Stimulated activated CD8-positive, alpha-beta memory T cell treated with anti-CD3 and anti-CD28 coated beads, Interleukin-7, amount 100 ng/mL, for 4 hours (primary cell): ENCODE measurements around the gene ODF2.
A peak's percentile ranks its signal among the peaks of the same experiment; 100 is the strongest.

Experiments
- DNase-seq, 2 donors: peaks; one replicate each; pipeline ENCODE4 v3.0.0-alpha.2; 2020; ENCODE audit warnings: low read depth in 2 of 2

ODF2 gene

GRCh38 chr9:128528445-128529160, 72.8 kb downstream of the ODF2 start:
- no peak for DNase-seq

GRCh38 chr9:128529191-128529590, 73.4 kb downstream of the ODF2 start:
- DNase-seq, result no peak

GRCh38 chr9:128532581-128532980, 76.8 kb downstream of the ODF2 start:
- no peak for DNase-seq

- DNase-seq, result no peak
These were observed 85.0 kb downstream of the ODF2 start for GRCh38 chr9:128540634-128541360.

- no peak for DNase-seq
These were observed 90.7 kb downstream of the ODF2 start for GRCh38 chr9:128546504-128546903.

- DNase-seq, result no peak
These were observed 93.1 kb downstream of the ODF2 start for GRCh38 chr9:128548876-128549275.

GRCh38 chr9:128550226-128550625, 94.4 kb downstream of the ODF2 start:
- peak in 1 of 2 donors; percentile 14 for DNase-seq
